AG09319 (cell line): ENCODE data around the gene IL22RA1.

ENCODE experiments used
- DNase-seq: peaks from one replicate; pipeline ENCODE4 v3.0.0-alpha.2; 2010; ENCODE audit warnings: low read depth; ENCODE audit errors: extremely low read depth
- TF ChIP-seq, protein P1 (sequence below): IDR thresholded peaks from 2 replicates; pipeline ENCODE4 v1.5.1; 2011; ENCODE audit warnings: low read depth, mild to moderate bottlenecking, inconsistent platforms, low read length, moderate library complexity

Gene IL22RA1

DNA sequence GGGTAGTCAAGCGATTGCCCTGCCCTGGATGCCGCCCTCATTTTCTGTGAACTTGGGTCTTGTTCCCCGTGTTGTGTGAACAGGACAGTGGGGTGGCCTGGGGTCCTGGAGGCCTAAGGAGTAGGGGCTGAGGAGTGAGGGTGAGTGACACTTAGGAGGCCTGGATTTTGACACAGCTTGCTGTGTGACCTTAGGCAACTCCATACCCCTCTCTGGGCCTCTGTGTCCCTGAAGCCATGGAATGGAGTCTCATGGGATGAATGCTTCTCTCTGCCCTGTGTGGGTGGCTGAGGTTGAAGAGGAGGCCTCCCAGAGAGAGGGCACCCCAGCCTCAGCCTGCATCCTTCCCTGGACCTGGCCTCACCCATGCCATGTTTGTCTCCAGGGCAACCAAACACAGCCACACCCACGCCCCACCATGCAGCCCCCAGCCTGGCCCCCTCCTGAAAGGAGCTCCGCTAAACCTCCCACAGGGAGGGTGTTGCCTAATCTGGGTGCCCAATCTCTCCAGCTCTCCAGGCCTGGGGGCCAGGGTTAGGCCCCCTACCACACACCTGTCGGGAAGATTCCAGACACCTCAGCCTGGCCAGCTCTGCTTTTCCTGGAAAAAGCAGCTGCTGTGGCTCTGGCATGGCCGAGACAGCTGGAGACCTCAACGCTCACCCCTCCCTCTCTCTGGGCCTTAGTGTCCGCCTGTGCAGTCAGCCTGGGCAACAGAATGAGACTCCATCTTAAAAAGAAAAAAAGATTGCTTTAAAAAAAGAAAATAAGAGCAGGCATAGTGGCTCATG, 40.9 kb downstream of the IL22RA1 start:
- TF ChIP-seq, protein P1, sequence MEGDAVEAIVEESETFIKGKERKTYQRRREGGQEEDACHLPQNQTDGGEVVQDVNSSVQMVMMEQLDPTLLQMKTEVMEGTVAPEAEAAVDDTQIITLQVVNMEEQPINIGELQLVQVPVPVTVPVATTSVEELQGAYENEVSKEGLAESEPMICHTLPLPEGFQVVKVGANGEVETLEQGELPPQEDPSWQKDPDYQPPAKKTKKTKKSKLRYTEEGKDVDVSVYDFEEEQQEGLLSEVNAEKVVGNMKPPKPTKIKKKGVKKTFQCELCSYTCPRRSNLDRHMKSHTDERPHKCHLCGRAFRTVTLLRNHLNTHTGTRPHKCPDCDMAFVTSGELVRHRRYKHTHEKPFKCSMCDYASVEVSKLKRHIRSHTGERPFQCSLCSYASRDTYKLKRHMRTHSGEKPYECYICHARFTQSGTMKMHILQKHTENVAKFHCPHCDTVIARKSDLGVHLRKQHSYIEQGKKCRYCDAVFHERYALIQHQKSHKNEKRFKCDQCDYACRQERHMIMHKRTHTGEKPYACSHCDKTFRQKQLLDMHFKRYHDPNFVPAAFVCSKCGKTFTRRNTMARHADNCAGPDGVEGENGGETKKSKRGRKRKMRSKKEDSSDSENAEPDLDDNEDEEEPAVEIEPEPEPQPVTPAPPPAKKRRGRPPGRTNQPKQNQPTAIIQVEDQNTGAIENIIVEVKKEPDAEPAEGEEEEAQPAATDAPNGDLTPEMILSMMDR: no peak
- DNase-seq: no peak

DNA sequence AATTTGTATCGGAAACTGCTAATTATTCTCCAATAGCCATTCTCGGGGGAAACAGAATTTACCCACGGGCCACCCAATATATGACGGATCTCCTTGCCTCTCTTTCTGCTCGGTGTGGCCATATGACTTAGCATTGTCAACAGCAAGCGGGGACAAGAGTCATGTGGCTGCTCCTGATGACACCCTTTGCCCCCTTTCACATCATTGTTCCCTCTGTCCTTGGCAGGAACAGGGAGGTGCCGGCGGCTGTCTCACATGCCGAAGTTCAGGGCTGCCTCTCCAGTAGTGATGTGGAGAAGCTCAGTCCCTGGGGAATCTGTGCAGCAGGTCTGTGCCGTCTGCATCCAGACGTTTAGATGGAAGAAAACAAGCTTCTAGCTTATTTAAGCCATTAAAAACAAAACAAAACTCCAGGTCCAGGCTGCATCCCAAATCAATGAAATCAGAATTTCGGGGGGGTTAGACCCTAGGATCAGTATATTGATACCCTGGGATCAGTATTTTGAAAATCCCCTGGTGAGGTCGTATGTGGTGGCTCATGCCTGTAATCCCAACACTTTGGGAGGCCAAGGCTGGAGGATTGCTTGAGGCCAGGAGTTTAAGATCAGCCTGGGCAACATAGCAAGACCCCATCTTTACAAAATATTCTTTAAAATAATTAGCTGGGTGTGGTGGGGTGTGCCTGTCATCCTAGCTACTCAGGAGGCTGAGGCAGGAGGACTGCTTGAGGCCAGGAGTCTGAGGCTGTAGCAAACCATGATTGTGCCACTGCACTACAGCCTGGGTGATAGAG, 41.8 kb downstream of the IL22RA1 start:
- TF ChIP-seq, protein P1: no peak

DNA sequence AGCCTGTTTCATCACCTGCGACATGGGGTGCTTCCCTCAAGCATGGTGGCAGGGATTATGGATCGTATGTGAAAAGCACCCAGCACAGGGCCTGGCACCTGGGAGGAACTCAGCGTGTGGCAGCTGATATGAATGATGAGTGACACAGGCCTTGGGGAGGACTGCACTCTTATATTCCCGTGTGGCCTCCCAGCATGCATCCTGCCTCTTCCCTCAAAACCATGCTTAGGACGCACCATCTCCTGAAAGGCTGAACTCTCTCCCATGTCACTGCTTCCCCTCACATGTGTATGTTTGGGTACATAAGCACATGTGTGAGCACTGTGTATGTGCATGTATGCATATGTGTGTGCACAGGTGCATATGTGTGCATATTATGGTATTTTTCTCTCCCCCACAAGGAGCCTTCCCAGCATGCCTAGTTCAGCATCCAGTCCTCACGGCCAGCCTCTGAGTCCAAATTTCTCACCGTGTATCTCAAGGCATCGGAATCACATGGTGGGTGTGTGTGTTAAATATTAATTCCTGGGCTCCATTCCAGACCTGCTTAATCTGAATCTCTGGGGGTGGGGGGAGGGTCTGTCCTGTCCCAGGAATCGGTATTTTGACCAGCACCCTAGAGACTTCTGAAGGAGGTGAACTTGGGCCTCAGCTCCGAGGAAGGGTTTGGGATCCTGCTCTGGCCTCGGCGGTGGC, 43.8 kb downstream of the IL22RA1 start:
- no peak for DNase-seq
- TF ChIP-seq, protein P1: no peak

More for the DNA sequence above, 41.8 kb downstream of the IL22RA1 start:
- no peak for DNase-seq

DNA sequence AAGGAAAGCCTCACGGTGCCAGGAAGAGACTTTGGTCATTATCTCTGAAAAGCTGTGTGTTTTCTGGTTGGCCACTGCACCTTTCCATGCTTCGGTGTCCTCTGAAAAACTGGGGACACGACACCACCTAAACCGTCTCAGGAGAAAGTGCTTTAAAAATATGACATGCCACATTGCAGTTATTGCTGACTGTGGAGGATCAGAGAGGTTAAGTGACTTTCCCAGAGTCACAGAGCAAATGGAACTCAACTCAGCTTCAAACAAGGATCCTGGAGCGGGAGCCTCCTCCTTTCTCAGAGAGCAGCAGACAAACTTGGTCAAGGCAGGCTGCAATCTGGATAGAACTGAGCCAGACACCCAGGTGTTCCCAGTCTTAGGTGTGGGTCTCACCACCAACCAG, 44.8 kb downstream of the IL22RA1 start:
- TF ChIP-seq, protein P1: no peak
- DNase-seq: no peak

DNA sequence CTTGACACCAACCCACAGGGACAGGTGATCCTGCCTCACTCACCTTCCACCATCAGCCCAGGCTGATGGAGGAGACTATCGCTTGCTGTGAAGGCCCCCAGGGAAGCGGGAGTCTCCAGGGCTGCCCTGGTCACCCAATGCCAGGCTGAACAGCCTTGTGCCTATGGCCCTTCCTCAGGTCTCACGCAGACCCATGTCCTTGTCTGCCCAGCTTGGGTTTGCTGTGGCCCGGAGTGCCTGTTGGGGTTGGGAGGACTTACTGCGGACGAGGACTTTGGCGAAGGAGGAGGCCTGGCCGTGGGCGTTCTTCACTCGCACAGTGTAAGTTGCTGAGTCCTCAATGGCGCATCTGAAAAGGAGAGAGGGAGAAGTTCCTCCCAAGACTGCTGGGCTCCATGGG, 45.3 kb downstream of the IL22RA1 start:
- TF ChIP-seq, protein P1: no peak
- DNase-seq: no peak

DNA sequence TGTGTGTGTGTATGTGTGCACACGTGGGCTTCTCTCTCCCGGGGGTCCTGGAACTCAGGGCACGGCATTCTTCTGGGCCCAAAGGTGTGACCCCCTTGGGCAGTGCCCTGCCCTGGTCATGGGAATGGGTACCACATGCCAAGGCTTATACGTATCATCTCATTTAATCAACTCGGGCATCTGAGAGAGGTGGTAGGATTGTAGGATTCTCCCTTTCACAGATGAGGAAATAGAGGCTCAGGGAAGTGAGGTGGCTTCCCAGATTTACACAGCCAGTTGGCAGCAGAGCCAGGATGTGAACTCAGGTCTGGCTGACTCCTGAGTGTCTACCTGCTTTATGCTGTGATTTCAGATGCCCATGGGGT, 46.2 kb downstream of the IL22RA1 start:
- TF ChIP-seq, protein P1: no peak
- DNase-seq: no peak
